Adrenal gland (tissue), 12 donors: ENCODE results near the gene GABPA. TPM values are rescaled to one million over a fixed set of nuclear protein-coding genes. Genes with fewer than 3 reads are reported as not detected.

Experiments
- DNase-seq, 7 donors: peaks; one replicate each; pipeline ENCODE4 v3.0.0-alpha.2; 2019 to 2020
- H3K27ac ChIP-seq, 5 donors: fragments of 200-600 bp; sonication (generic) in 4 of 5; 1 replicate in 3 of 5; 2 replicates in 2 of 5; pipeline versions ENCODE4 v1.5.1 to v1.8.0; 2016 to 2020; ENCODE audit warnings: mild to moderate bottlenecking in 1 of 5
- H3K27me3 ChIP-seq: fragments of 200-600 bp; 2 replicates; pipeline ENCODE4 v1.8.0; 2021
- H3K36me3 ChIP-seq, 2 donors: fragments of 200-600 bp; replicated peaks in 1 of 2; 1 replicate in 1 of 2; 2 replicates in 1 of 2; pipeline versions ENCODE4 v1.5.1 to v1.8.0; 2018 to 2022
- H3K4me1 ChIP-seq, 2 donors: fragments of 200-600 bp; replicated peaks in 1 of 2; 1 replicate in 1 of 2; 2 replicates in 1 of 2; pipeline versions ENCODE4 v1.5.1 to v1.8.0; 2018 to 2021
- H3K4me3 ChIP-seq, 4 donors: fragments of 200-600 bp; sonication (generic) in 3 of 4; one replicate each; pipeline ENCODE4 v1.5.1; 2016 to 2018
- H3K9me3 ChIP-seq, 3 donors: fragments of 200-600 bp; sonication (generic) in 1 of 3; replicated peaks in 1 of 3; 1 replicate in 2 of 3; 2 replicates in 1 of 3; pipeline versions ENCODE4 v1.5.1 to v1.8.0; 2016 to 2021
- POLR2A ChIP-seq, 2 donors: fragments of 450-650 bp; IDR thresholded peaks; one replicate each; pipeline ENCODE4 v1.6.1; 2017; ENCODE audit warnings: antibody characterized with exemption in 2 of 2, mild to moderate bottlenecking in 2 of 2, moderate library complexity in 1 of 2
- WGBS, 4 donors: extraction: QIAGEN DNeasy Blood & Tissue Kit in 2 of 4; methylation state at CpG; one replicate each; pipeline versions ENCODE4 v1.1.5 to v1.1.7; 2013 to 2017; 5-methylcytosine and 5-hydroxymethylcytosine counted together
- intact Hi-C, 2 donors: fragments of 100-400 bp; cut with DNase I; formaldehyde crosslinking; loops; one replicate each; pipeline versions ENCODE4 v1.14.1 to v1.15.0; 2022 to 2023
- polyA plus RNA-seq, 3 donors: library from polyadenylated mRNA; stranded (reverse); fragments of 200-250 nt in 2 of 3; fragments of 350-450 nt in 1 of 3; fragmentation: Illumina TruSeq in 1 of 3; extraction: RNeasy Lipid Tissue Mini Kit (QIAGEN cat#74804) in 1 of 3; gene quantifications; one replicate each; pipeline ENCODE4 v1.2.3, GENCODE V29; 2013 to 2014
- total RNA-seq, 9 donors: library from RNA; depleted of rRNA in 4 of 9; stranded (reverse); fragments of >200 nt in 4 of 9; fragments of 120-200 nt in 1 of 9; fragmentation: NEBNext Ultra II Directional in 1 of 9; extraction: Animal tissue kit (Norgen Biotek cat#: 25700) in 1 of 9; gene quantifications; one replicate each; pipeline versions ENCODE4 v1.1.0 to v1.2.4, GENCODE V29; 2013 to 2023
- TF ChIP-seq, protein P1 (sequence below), 6 experiments: fragments of 450-650 bp in 4 of 6; fragments of 200-600 bp in 2 of 6; sonication (generic) in 1 of 6; IDR thresholded peaks; 1 replicate in 5 of 6; 2 replicates in 1 of 6; pipeline versions ENCODE4 v1.5.1 to v1.8.0; 2016 to 2021; ENCODE audit warnings: antibody characterized with exemption in 6 of 6, mild to moderate bottlenecking in 2 of 6, moderate library complexity in 1 of 6
- donor health status: healthy with polysubstance abuse.
- donor health status: Bipolar disorder and iron deficiency.
- donor health status: DM: yes; HTN: yes; CAD: no.
- donor health status: DM: no; HTN: no; CAD: no.
- donor health status: DM: no; HTN: no; CAD: no.
- donor health status: DM: yes; HTN: yes; CAD: no.

The GABPA gene
- total and polyA plus RNA-seq, 12 donors: 7.2 to 33.0 (median 20.7) TPM

GRCh38 chr21:25742900-25743299, 8.1 kb downstream of the GABPA start:
- H3K4me3 ChIP-seq: no peak overlapping the region
- no peak for DNase-seq
- no peaks in the 10 kb centered on the region for H3K27me3 ChIP-seq
- 93 to 97% (median 95%) methylated on average over 3 of the region's 3 CpGs for WGBS, 4 donors
- no peaks in the 10 kb centered on the region for H3K4me1 ChIP-seq
- no peaks in the 10 kb centered on the region for H3K9me3 ChIP-seq
- intact Hi-C loops: no loop called here
- H3K27ac ChIP-seq: no peak overlapping the region
- no peak for TF ChIP-seq POLR2A (IDR thresholded peaks at IDR 0.05)
- TF ChIP-seq, protein P1, sequence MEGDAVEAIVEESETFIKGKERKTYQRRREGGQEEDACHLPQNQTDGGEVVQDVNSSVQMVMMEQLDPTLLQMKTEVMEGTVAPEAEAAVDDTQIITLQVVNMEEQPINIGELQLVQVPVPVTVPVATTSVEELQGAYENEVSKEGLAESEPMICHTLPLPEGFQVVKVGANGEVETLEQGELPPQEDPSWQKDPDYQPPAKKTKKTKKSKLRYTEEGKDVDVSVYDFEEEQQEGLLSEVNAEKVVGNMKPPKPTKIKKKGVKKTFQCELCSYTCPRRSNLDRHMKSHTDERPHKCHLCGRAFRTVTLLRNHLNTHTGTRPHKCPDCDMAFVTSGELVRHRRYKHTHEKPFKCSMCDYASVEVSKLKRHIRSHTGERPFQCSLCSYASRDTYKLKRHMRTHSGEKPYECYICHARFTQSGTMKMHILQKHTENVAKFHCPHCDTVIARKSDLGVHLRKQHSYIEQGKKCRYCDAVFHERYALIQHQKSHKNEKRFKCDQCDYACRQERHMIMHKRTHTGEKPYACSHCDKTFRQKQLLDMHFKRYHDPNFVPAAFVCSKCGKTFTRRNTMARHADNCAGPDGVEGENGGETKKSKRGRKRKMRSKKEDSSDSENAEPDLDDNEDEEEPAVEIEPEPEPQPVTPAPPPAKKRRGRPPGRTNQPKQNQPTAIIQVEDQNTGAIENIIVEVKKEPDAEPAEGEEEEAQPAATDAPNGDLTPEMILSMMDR (IDR thresholded peaks at IDR 0.05): no peak
- H3K36me3 ChIP-seq: peaks cover 0 to 12% of the 10 kb centered on the region in 2 donors

DNA sequence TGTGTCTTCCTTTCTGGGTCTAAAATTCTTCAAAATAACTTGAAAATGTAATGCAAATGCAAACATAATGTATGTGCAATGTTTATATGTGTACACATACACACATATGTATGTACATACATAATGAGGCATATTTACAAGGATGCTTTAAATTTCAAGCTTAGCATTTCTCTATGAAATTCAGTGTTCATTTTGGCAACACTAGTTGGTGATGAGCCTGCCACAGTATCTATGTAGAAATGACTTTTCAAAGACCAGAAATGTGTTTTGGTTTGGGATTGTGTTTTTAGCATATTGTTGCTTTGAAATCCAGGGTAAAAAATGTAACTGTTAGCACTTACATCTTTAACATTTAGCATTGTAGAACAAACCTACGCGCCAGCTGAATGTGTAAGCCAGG, 10.1 kb downstream of the GABPA start:
- H3K4me3 ChIP-seq: no peak overlapping the region
- DNase-seq: no peak
- intact Hi-C loops: no loop called here
- no peaks in the 10 kb centered on the region for H3K9me3 ChIP-seq
- H3K27me3 ChIP-seq: no peaks in the 10 kb centered on the region
- H3K4me1 ChIP-seq: no peaks in the 10 kb centered on the region
- no peak overlapping the region for H3K27ac ChIP-seq
- peaks cover 0 to 22% of the 10 kb centered on the region in 2 donors for H3K36me3 ChIP-seq
- 96 to 100% (median 98%) methylated on average over 2 of the region's 2 CpGs for WGBS, 4 donors
- TF ChIP-seq, protein P1 (IDR thresholded peaks at IDR 0.05): no peak

- 88 to 91% (median 90%) methylated on average over 6 of the region's 6 CpGs for WGBS, 4 donors
- no peak for DNase-seq
- intact Hi-C loops: no loop called here
These were observed 15.3 kb downstream of the GABPA start for GRCh38 chr21:25750085-25750484.

DNA sequence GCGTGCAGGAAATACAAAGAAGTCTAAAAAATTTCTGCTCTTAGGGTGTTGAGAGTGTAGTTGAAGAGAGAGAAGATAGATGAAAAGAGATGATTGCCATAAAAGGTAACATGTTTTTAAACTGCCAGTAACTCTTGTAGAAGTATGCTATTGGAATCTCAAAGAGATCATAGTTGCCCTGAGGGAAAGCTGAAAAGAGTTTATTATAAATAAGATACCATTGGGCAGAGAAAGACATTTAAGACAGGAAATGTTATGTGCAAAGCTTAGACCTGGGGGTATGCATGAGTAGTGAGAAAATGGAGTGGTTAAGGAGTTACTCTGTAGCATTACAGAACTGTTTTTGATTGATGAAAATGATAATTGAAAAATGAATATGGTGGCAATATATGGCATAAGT, 17.6 kb downstream of the GABPA start:
- no peak overlapping the region for H3K27ac ChIP-seq
- H3K4me1 ChIP-seq: no peaks in the 10 kb centered on the region
- intact Hi-C loops: no loop called here
- H3K27me3 ChIP-seq: no peaks in the 10 kb centered on the region
- H3K36me3 ChIP-seq: peaks cover 0 to 26% of the 10 kb centered on the region in 2 donors
- no peak overlapping the region for H3K4me3 ChIP-seq
- no peaks in the 10 kb centered on the region for H3K9me3 ChIP-seq
- DNase-seq: no peak
- WGBS, 4 donors: 97 to 100% (median 100%) methylated on average over 1 of the region's 1 CpG
- TF ChIP-seq, protein P1 (IDR thresholded peaks at IDR 0.05): no peak
- no peak for TF ChIP-seq POLR2A (IDR thresholded peaks at IDR 0.05)

More at GRCh38 chr21:25750085-25750484, 15.3 kb downstream of the GABPA start:
- no peaks in the 10 kb centered on the region for H3K27me3 ChIP-seq
- no peak overlapping the region for H3K4me3 ChIP-seq
- H3K36me3 ChIP-seq: peaks cover 0 to 35% of the 10 kb centered on the region in 2 donors
- no peaks in the 10 kb centered on the region for H3K9me3 ChIP-seq
- H3K4me1 ChIP-seq: no peaks in the 10 kb centered on the region
- H3K27ac ChIP-seq: no peak overlapping the region
- no peak for TF ChIP-seq POLR2A (IDR thresholded peaks at IDR 0.05)
- TF ChIP-seq, protein P1 (IDR thresholded peaks at IDR 0.05): no peak
